GM04503 (cell line): Measurements from ENCODE around the gene GIMAP8.

Experiments used
- DNase-seq: peaks from one replicate; pipeline ENCODE4 v3.0.0-alpha.2; 2012; ENCODE audit warnings: low read depth

The GIMAP8 gene

DNA sequence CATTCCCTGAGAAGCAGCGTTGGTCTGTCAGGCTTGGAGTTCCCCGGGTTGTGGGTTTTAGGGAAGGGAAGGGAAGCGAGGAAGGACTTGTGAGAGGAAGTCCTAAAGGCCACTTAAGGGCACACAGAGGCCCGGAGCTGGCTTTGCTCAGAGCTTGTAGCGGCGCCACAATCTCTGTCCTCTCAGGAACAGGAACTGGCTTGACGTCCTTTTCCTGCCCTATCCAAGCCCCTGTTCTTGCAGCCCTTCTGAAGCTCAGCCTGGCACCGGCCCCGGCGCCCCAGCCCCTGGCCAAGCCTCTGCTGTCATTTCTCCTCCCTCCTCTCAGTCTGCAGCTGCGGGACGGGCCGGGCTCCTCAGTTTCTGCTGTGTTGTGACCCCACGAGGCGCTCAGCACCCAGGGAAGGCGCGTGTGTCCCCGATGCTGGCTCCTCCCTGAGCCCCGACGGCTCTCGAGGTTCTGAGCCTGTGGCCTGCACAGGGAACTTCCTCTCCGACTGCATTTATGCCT, at the start of gene GIMAP8:
Gene GIMAP8, plus strand, starts transcription at position 140 of the 511 bp plus-strand sequence. CDS start 16,069 bp downstream, outside the sequence.
- no peak for DNase-seq

- no peak for DNase-seq
Measured at GRCh38 chr7:150400788-150401423, 49.5 kb upstream of the GIMAP8 start.

- DNase-seq = no peak
Measured at GRCh38 chr7:150401424-150401790, 49.0 kb upstream of the GIMAP8 start.

GRCh38 chr7:150401861-150402631, 48.4 kb upstream of the GIMAP8 start:
- no peak for DNase-seq

DNA sequence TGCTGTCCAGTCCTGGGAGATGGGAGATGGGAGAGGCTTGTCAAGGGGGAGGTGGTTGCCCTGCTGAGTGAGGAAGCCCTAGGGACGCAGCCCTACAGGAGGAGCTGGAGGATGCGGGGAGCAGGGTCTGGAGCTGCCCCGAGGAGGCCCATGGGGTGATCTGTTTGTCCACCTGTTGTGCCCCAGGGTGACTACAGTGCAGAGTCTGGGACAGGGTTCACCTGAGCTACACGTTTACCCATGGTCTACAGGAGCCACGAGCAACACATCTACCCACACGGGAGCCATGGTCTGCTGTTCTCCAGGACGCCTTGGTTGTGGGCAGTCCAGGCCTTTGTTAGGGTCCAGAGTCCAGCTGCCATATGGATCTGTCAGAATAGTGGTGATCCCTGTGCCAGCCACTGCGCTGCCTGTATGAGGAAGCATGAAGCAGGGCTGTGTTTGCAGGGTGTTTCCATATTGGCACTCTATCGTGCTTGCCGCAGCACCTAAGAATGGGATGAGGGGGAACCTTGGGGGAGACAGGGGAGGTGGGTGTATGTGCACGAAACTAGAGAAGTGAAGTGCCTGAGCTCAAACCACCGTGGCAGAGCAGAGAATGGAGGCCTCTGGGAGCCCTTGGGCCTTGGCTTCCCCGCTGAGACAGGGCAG, 47.6 kb upstream of the GIMAP8 start:
- no peak for DNase-seq

GRCh38 chr7:150403376-150404171, 46.9 kb upstream of the GIMAP8 start:
- DNase-seq = no peak

GRCh38 chr7:150404172-150404804, 46.1 kb upstream of the GIMAP8 start:
- no peak for DNase-seq

GRCh38 chr7:150404805-150405583, 45.4 kb upstream of the GIMAP8 start:
- no peak for DNase-seq

DNA sequence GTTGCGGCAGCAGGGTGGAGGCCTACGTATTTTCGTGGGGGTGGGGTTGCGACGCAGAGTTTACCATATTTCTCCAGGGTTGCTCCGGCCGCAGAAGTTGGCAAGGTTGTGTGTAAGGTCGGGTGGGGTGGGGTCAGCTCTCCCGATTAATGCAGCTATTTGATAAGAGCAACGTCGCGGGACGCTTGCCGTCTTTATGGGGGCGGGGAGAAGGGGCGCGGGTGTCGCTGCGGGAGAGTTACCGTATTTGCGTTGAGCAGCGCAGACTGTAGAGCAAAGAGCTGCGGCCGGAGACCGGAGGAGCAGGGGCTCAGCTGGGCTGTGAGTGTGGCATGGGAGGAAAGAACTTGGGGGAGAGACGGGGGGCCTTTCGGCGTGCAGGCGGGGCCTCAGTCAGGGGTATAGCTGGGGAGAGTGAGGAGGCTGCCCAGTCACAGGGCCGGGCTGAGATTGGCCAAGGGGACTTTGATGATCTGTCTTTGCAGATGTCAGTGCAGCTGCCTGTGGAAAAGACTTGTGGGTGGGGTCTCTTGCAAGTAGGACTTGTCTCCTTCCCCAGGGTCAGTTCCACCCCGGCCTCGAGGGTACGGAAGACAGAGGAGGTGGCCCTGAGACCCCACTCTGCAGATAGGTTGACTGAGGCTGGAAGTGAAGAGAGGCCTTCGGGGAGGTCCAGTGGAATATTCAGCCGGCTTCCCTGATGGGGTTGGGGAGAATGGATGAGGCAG, 44.7 kb upstream of the GIMAP8 start:
- DNase-seq = no peak

- no peak for DNase-seq
Measured at GRCh38 chr7:150406312-150406566, 44.2 kb upstream of the GIMAP8 start.

GRCh38 chr7:150406567-150407421, 43.6 kb upstream of the GIMAP8 start:
- DNase-seq = no peak

DNA sequence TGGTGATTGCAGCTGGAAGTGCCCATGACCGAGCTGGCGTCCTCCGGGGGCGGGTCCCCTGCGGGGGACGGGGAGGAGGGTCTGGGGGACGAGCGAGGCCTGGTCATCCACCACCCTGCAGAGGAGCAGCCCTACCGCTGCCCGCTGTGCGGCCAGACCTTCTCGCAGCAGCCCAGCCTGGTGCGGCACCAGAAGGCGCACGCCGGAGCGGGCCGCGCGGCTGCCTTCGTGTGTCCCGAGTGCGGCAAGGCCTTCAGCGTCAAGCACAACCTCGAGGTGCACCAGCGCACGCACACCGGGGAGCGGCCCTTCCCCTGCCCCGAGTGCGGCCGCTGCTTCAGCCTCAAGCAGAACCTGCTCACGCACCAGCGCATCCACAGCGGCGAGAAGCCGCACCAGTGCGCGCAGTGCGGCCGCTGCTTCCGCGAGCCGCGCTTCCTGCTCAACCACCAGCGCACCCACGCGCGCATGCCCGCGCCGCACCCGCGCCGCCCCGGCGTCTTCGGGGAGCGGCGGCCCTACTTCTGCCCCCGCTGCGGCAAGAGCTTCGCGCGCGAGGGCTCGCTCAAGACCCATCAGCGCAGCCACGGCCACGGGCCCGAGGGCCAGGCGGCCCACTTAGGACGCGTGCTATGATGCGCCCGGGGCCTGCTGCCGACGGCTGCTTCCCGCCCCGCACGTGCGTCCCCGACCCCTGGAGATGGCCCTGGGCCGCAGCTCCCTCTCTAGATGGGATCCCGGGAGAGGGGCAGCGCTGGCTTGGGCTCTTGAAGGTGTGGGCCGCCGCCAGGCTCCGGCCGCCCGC, 42.6 kb upstream of the GIMAP8 start:
- no peak for DNase-seq

DNA sequence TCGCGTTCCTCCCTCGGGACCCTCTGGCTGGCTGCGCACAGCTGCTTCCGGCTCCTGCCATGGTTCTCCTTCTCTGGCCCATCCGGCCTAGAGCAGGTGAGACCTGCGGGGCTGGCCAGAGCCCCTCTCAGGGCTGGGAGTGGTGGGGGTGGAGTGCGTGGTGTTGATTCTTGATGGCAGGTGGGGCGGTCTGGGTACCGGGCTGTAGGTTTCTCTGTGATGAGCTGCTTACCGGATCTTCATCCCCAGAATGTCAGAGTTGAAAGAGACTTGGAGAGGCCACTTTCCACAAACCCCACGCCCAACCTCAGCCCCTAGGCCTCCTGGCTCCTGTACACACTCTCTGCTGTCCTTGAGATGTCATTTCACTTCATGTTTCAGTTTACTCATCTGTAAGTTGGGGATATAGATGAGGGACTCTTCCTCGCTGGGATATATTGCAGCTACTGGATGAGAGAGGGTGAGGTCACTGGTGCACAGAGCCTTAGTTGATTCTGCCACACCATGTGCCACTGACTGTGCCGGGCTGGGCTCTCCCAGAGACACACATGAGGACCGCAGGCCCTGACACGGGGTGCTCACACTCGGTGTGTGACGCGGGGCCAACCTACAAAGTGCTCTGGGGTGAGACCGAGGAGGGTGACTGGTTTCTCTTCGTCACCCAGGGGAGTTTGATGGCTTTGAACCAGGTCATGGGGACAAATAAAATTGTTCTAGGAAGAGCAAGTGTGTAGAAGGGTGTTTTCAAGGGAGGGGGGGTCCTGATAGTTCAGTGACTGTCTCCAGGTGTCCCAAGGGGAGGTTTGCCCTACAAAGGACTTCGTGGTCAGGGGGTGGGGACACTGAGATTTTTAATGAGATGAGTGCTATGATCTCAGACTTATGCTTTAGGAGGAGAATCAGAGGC, 41.8 kb upstream of the GIMAP8 start:
- no peak for DNase-seq

DNA sequence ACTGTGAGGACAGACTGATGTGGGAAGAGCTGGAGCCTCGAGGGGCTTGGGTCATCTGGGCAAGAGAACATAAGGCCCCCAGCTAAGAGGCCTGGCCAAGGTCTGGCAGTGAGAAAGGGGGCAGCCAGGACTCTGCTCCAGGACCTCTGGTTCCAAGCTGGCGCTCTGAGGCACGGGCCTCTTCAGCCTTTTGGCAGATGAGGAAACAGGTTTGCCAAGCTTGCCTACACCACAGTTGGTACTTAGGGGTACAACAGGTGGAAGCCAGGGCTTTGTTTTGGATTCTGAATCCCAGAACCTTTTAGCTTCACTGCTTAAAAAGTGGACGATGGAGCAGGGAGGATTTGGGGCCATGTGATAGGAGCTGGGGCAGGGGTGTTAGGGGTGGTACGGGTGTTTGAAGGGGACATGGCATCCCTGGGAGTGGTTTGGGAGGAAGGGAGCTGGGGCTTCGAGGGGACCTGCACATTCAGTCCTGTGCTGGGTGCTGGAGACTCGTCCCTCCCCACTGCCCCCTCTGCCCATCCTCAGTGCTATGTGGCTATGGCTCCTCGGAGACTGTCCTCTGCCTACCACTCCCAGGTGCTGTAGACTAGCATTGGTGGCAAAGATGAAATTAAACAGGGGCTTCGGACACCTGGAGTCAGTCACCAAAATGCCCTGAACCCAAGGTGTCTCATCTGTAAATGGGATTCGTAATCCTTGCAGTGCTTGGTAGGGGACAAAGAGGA, 41.0 kb upstream of the GIMAP8 start:
- DNase-seq = no peak

GRCh38 chr7:150410131-150410530, 40.3 kb upstream of the GIMAP8 start:
- DNase-seq = no peak

GRCh38 chr7:150410680-150411346, 39.6 kb upstream of the GIMAP8 start:
- no peak for DNase-seq
